ENCODE results near the gene SLC2A11.

The SLC2A11 gene

DNA sequence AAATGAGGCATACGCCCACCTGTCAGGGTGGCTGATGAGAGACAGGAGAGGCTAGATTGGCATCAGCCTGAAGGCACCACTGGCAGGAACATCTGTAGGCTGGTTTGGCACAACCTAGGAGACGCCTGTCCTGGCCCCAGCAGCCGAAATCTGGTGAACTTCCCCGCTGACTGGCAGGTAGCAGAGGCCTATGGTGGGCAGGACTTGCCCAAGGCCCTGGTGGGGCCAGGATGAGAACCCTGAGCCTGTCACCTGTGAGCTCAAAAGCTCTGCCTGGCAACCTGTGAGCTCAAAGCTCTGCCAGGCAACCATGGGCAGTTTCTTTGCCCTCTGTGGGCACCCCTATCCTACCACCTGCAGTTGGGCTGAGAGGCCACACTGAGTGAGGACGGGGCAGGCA, 21.4 kb upstream of the SLC2A11 start:
- TF ChIP-seq, protein P1, sequence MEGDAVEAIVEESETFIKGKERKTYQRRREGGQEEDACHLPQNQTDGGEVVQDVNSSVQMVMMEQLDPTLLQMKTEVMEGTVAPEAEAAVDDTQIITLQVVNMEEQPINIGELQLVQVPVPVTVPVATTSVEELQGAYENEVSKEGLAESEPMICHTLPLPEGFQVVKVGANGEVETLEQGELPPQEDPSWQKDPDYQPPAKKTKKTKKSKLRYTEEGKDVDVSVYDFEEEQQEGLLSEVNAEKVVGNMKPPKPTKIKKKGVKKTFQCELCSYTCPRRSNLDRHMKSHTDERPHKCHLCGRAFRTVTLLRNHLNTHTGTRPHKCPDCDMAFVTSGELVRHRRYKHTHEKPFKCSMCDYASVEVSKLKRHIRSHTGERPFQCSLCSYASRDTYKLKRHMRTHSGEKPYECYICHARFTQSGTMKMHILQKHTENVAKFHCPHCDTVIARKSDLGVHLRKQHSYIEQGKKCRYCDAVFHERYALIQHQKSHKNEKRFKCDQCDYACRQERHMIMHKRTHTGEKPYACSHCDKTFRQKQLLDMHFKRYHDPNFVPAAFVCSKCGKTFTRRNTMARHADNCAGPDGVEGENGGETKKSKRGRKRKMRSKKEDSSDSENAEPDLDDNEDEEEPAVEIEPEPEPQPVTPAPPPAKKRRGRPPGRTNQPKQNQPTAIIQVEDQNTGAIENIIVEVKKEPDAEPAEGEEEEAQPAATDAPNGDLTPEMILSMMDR (IDR thresholded peaks at IDR 0.05; ENCODE audit: extremely low read depth, insufficient read depth, missing control alignments), result no peak
- in situ Hi-C loops (cut with MboI; ENCODE audit: low pct_unique_long_range_greater_than_20kb, low sequenced_read_pairs, unreplicated experiment), result no loop called here
- no peak for DNase-seq (ENCODE audit: low spot score)

DNA sequence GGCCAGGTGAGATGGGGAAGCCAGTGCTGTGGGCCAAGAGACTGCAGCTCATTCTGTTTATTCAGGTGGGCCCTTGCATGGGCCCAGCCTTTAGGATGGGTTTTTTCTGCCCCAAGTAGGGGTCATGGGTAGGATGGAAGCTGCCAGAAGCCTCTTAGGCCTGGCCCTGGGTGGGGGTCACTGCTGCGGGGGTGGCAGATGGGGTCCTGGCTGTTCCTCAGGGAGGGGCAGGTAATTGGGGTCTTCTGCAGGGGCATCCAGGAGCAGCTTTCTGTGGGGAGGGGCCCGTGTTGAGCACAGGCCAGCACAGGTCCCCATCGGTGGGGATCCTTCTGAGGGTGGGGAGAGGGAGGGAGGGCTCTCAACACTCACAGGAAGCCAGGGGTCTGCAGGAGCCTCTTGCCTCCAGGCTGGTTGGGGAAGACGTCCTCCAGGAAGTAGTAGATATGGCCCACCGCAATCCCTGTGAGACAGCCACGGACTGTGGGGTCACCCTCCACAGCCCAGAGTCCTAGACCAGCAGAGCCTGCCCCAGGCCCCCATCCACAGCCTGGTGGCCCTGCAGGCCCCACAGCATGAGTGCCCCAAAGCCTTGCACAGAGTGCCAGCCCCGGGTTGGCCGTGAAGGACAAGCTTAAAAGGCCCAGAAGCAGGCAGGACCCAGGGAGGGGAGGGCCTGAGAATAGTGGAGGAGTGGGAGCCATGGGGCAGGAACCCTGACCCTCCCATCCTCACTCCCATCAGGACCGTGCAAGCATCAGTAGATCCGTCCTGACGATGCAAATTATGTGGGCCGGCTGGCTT, 20.8 kb upstream of the SLC2A11 start:
- TF ChIP-seq, protein P1 (IDR thresholded peaks at IDR 0.05; ENCODE audit: extremely low read depth, insufficient read depth, missing control alignments), result no peak
- in situ Hi-C loops (cut with MboI; ENCODE audit: low pct_unique_long_range_greater_than_20kb, low sequenced_read_pairs, unreplicated experiment), result no loop called here
- DNase-seq (ENCODE audit: low spot score), result no peak

DNA sequence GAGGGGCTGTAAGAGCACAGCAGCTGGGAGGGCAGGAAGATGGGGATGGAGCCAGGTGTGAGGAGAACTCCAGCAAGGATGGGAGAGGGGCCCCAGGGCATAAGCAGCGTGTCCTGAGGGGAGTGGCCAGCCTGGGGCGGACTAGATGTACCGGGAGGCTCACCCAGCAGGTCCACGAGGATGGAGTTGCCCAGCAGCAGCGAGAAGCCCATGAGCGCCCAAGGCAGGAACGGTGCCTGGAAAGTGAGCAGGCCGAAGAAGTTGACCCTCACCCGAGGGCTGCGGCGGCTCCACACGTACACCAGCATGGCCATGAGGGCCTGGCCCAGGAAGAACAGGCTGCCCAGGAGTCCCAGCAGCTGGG, 20.2 kb upstream of the SLC2A11 start:
- no peak for DNase-seq (ENCODE audit: low spot score)

DNA sequence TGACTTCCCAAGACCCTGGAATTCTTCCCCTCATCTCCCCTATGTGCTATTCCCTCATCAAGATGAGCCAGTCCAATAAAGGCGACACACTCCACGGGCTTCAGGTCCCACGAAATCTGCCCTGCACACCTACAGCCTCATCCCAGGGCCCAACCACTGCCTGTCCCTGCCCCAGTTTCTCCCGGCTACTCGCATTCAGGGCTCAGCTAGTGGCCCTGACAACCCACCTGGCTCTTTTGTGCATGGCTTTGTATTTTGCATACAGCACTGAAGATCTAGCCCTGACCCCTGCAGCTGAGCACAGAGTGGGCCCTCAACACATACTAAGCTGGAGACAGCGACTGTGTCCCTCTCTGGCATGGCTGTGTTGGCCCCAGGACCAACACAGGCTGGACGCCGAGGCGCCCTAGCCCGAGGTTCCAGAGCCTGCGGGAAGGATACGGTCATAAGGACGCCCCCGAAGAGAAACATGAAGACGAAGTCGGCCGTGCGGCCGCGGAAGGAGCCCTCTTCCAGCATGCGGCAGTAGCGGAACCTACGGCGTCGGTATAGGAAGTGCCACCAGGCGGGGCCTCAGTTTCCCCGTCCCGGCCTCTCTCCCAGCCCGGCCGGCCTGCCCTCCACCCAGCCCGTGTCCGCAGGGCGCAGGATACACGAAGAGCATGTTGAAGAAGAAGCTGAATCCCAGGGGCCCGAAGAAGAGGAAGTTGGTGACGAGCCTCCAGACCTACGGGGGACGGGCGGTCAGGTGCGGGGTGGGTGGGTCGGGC, 19.6 kb upstream of the SLC2A11 start:
- no peak for DNase-seq (ENCODE audit: low spot score)
- in situ Hi-C loops (cut with MboI; ENCODE audit: low pct_unique_long_range_greater_than_20kb, low sequenced_read_pairs, unreplicated experiment), result no loop called here
- TF ChIP-seq, protein P1 (IDR thresholded peaks at IDR 0.05; ENCODE audit: extremely low read depth, insufficient read depth, missing control alignments), result no peak

More for the DNA sequence above, 20.2 kb upstream of the SLC2A11 start:
- TF ChIP-seq, protein P1 (IDR thresholded peaks at IDR 0.05; ENCODE audit: extremely low read depth, insufficient read depth, missing control alignments), result no peak
- in situ Hi-C loops (cut with MboI; ENCODE audit: low pct_unique_long_range_greater_than_20kb, low sequenced_read_pairs, unreplicated experiment), result no loop called here

DNA sequence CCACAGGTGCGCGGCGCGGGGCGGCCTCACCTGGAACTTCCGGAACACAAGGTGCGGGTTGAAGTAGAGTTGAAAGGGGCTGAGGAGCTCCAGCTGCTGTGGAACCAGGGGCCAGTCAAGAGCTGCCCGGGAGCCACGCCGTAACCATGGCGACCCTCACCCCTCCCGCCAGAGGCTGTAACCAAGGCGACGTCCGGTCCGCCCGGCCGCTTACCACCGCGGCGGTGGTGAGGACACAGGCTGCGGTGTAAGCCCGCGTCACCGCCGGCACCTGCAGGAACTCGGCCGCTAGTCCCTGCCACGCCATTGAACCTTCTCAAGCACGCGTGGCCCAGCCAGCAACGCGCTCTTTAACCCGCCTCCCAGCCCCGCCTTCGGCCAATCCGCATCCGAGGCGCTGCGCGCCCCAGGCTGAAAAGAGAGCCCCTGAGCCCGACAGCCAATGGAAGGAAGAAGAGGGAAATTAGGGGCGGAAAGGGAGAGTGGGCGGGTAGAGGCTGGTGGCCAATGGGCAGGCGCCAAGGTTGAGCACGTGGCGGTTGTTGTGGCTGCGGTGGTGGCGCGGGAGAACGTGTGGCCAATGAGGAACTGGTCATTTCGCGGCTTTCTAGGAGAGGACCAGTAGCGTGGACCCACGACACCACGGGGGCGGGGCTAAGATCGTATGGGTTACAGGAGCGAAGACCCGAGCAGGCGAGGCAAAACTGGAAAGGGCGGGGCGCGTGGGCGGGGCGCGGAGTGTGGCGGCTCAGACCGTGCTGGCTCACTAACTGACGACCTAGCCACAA, 18.8 kb upstream of the SLC2A11 start, which contains the start of gene DERL3:
Gene DERL3 (minus strand): TSS at position 326 of the 788 bp plus-strand sequence. CDS start 19 bp downstream, at position 307.
- in situ Hi-C loops (cut with MboI; ENCODE audit: low pct_unique_long_range_greater_than_20kb, low sequenced_read_pairs, unreplicated experiment), result no loop called here
- DNase-seq (ENCODE audit: low spot score), result peak; percentile 98
- TF ChIP-seq, protein P1 (IDR thresholded peaks at IDR 0.05; ENCODE audit: extremely low read depth, insufficient read depth, missing control alignments), result no peak

DNA sequence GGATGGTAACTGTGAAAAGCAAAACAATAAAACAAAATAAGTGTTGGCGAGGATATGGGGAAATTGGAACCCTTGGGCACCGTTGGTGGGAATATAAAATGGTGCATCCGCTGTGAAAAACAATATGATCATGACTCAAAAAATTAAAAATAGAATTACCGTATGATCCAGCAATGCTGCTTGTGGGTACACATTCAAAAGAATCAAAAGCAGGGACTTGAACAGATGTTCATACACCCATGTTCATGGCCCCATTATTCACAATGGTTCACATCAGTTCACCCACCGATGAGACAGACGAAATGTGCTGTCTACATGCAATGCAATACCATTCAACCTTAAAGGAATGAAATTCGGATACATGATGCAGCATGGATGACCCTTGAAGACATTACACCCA, 17.6 kb upstream of the SLC2A11 start:
- in situ Hi-C loops (cut with MboI; ENCODE audit: low pct_unique_long_range_greater_than_20kb, low sequenced_read_pairs, unreplicated experiment), result no loop called here
- DNase-seq (ENCODE audit: low spot score), result no peak
- TF ChIP-seq, protein P1 (IDR thresholded peaks at IDR 0.05; ENCODE audit: extremely low read depth, insufficient read depth, missing control alignments), result no peak
